Fibroblast of lung (primary cell): ENCODE data around the gene NSUN3. TPM values are rescaled to one million over a fixed set of nuclear protein-coding genes. Genes with fewer than 3 reads are reported as not detected.

Source experiments
- DNase-seq, 2 donors: peaks; one replicate each; pipeline versions ENCODE4 v3.0.0 to v3.0.0-alpha.2; 2010; ENCODE audit warnings: low read depth in 2 of 2
- H2AFZ ChIP-seq: 2 replicates; pipeline ENCODE4 v1.5.1; 2012; ENCODE audit warnings: low read length, control low read depth, inconsistent platforms
- H3K27ac ChIP-seq: 2 replicates; pipeline ENCODE4 v1.5.1; 2011; ENCODE audit warnings: low read length, control low read depth; ENCODE audit not compliant: insufficient read depth
- H3K27me3 ChIP-seq: 2 replicates; pipeline ENCODE4 v1.5.1; 2011; ENCODE audit warnings: mild to moderate bottlenecking, low read length; ENCODE audit not compliant: control insufficient read depth, insufficient read depth
- H3K36me3 ChIP-seq: 2 replicates; pipeline ENCODE4 v1.5.1; 2011; ENCODE audit warnings: low read length; ENCODE audit not compliant: control insufficient read depth, insufficient read depth
- H3K4me1 ChIP-seq: 2 replicates; pipeline ENCODE4 v1.5.1; 2011; ENCODE audit warnings: low read length; ENCODE audit not compliant: control insufficient read depth, insufficient read depth; ENCODE audit errors: extremely low read depth
- H3K4me2 ChIP-seq: 2 replicates; pipeline ENCODE4 v1.5.1; 2011; ENCODE audit warnings: low read length, control low read depth; ENCODE audit not compliant: insufficient read depth; ENCODE audit errors: extremely low read depth
- H3K4me3 ChIP-seq, 4 experiments: fragments of 200-600 bp in 1 of 4; sonication (generic) in 1 of 4; replicated peaks in 1 of 4; 2 replicates each; pipeline ENCODE4 v1.5.1; 2011 to 2016; ENCODE audit warnings: low read length in 4 of 4, low read depth in 3 of 4, mild to moderate bottlenecking in 3 of 4, control low read depth in 2 of 4, inconsistent platforms in 1 of 4, mixed read lengths in 1 of 4; ENCODE audit not compliant: insufficient read depth in 1 of 4; ENCODE audit errors: control extremely low read depth in 1 of 4
- H3K79me2 ChIP-seq: 2 replicates; pipeline ENCODE4 v1.5.1; 2012; ENCODE audit warnings: mild to moderate bottlenecking, low read length, inconsistent platforms; ENCODE audit not compliant: control insufficient read depth, insufficient read depth
- H3K9ac ChIP-seq: 2 replicates; pipeline ENCODE4 v1.5.1; 2011; ENCODE audit warnings: mild to moderate bottlenecking, low read length, control low read depth; ENCODE audit not compliant: insufficient read depth
- H3K9me3 ChIP-seq: 2 replicates; pipeline ENCODE4 v1.5.1; 2012; ENCODE audit warnings: low read depth, low read length; ENCODE audit not compliant: control insufficient read depth, insufficient read depth
- H4K20me1 ChIP-seq: 2 replicates; pipeline ENCODE4 v1.5.1; 2011; ENCODE audit warnings: low read length; ENCODE audit not compliant: control insufficient read depth, insufficient read depth; ENCODE audit errors: extremely low read depth
- EZH2 ChIP-seq: IDR thresholded peaks from 2 replicates; pipeline ENCODE4 v1.5.1; 2012; ENCODE audit warnings: low read length, control low read depth, mild to moderate bottlenecking; ENCODE audit errors: missing control alignments
- polyA plus RNA-seq, 2 donors: library from polyadenylated mRNA; depleted of rRNA in 1 of 2; stranded (reverse) in 1 of 2; unstranded in 1 of 2; fragments of >200 nt; gene quantifications; 2 replicates each; pipeline ENCODE4 v1.2.1, GENCODE V29; 2011 to 2012; ENCODE audit warnings: missing spikeins in 1 of 2
- total RNA-seq: library from RNA; depleted of rRNA; stranded (reverse); fragments of >200 nt; gene quantifications from 2 replicates; pipeline ENCODE4 v1.2.1, GENCODE V29; 2014
- TF ChIP-seq, protein P1 (sequence below), 2 donors: IDR thresholded peaks in 1 of 2; conservative IDR thresholded peaks in 1 of 2; 1 replicate in 1 of 2; 2 replicates in 1 of 2; pipeline ENCODE4 v1.5.1; 2011 to 2012; ENCODE audit warnings: low read length in 2 of 2, control low read depth in 1 of 2, inconsistent platforms in 1 of 2, low read depth in 1 of 2, mild to moderate bottlenecking in 1 of 2

The NSUN3 gene
- total and polyA plus RNA-seq, 2 donors (not counting 1 experiment from before 2014, with no cell fraction given), result 6.2 to 23.1 TPM

DNA sequence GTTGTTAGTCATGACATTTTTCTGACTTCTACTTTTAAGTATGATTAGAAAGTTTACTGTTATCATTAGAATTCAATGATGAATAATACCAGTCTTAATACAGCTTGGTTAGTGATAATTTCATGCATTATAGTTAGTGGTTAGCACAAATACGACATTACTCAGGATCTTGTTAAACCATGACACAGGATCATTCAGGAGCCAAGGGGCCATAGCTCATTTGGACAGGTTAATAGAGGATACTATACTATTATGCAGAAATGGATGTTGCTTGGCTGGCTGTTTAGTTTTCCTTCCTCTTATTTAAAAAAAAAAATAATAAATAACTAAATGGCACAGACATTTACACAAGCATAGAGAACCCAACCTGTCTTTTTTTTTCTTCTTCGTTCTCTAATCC is 55.5 kb downstream of the NSUN3 start:
- H3K4me1 ChIP-seq, result no peaks in the 10 kb centered on the region
- H3K9ac ChIP-seq, result no peak overlapping the region
- H3K27me3 ChIP-seq, result no peaks in the 10 kb centered on the region
- H3K4me2 ChIP-seq, result no peak overlapping the region
- no peak overlapping the region for H2AFZ ChIP-seq
- no peaks in the 10 kb centered on the region for H3K79me2 ChIP-seq
- DNase-seq, result peak in 1 of 2 donors; percentile 32
- no peak for TF ChIP-seq EZH2
- TF ChIP-seq, protein P1, sequence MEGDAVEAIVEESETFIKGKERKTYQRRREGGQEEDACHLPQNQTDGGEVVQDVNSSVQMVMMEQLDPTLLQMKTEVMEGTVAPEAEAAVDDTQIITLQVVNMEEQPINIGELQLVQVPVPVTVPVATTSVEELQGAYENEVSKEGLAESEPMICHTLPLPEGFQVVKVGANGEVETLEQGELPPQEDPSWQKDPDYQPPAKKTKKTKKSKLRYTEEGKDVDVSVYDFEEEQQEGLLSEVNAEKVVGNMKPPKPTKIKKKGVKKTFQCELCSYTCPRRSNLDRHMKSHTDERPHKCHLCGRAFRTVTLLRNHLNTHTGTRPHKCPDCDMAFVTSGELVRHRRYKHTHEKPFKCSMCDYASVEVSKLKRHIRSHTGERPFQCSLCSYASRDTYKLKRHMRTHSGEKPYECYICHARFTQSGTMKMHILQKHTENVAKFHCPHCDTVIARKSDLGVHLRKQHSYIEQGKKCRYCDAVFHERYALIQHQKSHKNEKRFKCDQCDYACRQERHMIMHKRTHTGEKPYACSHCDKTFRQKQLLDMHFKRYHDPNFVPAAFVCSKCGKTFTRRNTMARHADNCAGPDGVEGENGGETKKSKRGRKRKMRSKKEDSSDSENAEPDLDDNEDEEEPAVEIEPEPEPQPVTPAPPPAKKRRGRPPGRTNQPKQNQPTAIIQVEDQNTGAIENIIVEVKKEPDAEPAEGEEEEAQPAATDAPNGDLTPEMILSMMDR (conservative IDR thresholded peaks at IDR 0.05 in 1 of 2, IDR thresholded peaks at IDR 0.05 in 1 of 2; ENCODE audit: low read depth in 1 of 2, low read length in 2 of 2), result no peak
- no peak overlapping the region for H3K4me3 ChIP-seq
- no peaks in the 10 kb centered on the region for H4K20me1 ChIP-seq
- H3K27ac ChIP-seq, result no peak overlapping the region
- H3K9me3 ChIP-seq, result no peaks in the 10 kb centered on the region
- H3K36me3 ChIP-seq, result no peaks in the 10 kb centered on the region

DNA sequence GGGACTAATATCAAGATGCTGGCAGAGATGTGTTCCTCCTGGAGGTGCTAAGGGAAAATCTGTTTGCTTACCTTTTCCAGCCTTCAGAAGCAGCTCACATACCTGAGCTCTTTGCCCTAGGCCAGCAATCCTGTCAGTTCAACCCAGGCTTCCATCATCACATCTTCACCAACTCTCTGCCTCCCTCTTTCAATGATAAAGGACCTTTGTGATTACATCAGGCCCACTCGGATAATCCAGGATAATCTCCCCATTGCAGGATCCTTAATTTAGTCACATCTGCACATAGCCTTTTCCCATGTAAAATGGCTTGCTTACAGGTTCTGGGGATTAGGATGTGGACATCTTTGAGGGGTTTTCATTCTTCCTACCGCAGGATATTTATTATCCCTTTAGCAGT is 58.3 kb downstream of the NSUN3 start:
- Histone ChIP-seq H3K4me3 (no peak overlapping the region), H3K27me3 (no peaks in the 10 kb centered on the region), H3K36me3 (no peaks in the 10 kb centered on the region), H3K9ac (no peak overlapping the region), H3K9me3 (no peaks in the 10 kb centered on the region), H4K20me1 (no peaks in the 10 kb centered on the region), H3K79me2 (no peaks in the 10 kb centered on the region), H3K4me2 (no peak overlapping the region), H3K4me1 (no peaks in the 10 kb centered on the region), H2AFZ (no peak overlapping the region), H3K27ac (no peak overlapping the region)
- TF ChIP-seq, protein P1 (conservative IDR thresholded peaks at IDR 0.05 in 1 of 2, IDR thresholded peaks at IDR 0.05 in 1 of 2; ENCODE audit: low read depth in 1 of 2, low read length in 2 of 2), result no peak
- TF ChIP-seq EZH2, result no peak
- DNase-seq, result no peak

DNA sequence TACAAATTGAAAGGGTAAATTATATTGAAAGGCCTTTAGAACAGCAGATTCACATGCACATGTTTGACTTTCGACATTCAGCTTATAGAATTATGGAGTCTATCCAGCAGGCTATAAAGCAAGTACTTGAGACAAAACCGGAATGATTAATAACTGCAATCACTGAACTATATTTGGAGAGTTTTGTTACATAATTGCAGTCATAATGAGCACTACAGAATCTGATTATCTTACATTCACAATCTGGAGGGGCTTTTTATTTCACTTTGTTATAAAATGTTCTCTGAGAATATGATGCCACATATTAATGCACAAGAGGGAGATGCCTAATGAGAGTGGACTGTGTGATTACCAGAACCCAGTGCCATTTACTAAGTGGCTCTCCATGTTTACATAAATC is 64.3 kb downstream of the NSUN3 start:
- no peaks in the 10 kb centered on the region for H3K9me3 ChIP-seq
- H3K27ac ChIP-seq, result no peak overlapping the region
- no peak for TF ChIP-seq EZH2
- TF ChIP-seq, protein P1 (conservative IDR thresholded peaks at IDR 0.05 in 1 of 2, IDR thresholded peaks at IDR 0.05 in 1 of 2; ENCODE audit: low read depth in 1 of 2, low read length in 2 of 2), result no peak

More for the DNA sequence above, 64.3 kb downstream of the NSUN3 start:
- Histone ChIP-seq H3K9ac (no peak overlapping the region), H3K4me1 (no peaks in the 10 kb centered on the region), H4K20me1 (no peaks in the 10 kb centered on the region), H3K4me3 (no peak overlapping the region), H3K4me2 (no peak overlapping the region), H3K27me3 (no peaks in the 10 kb centered on the region), H2AFZ (no peak overlapping the region), H3K79me2 (no peaks in the 10 kb centered on the region), H3K36me3 (no peaks in the 10 kb centered on the region)
- no peak for DNase-seq
